ENCODE measurements around the gene BBS5.

GRCh38 chr2:169509955-169510354 lies 30.7 kb downstream of the BBS5 start:
- TF ChIP-seq, protein P1, sequence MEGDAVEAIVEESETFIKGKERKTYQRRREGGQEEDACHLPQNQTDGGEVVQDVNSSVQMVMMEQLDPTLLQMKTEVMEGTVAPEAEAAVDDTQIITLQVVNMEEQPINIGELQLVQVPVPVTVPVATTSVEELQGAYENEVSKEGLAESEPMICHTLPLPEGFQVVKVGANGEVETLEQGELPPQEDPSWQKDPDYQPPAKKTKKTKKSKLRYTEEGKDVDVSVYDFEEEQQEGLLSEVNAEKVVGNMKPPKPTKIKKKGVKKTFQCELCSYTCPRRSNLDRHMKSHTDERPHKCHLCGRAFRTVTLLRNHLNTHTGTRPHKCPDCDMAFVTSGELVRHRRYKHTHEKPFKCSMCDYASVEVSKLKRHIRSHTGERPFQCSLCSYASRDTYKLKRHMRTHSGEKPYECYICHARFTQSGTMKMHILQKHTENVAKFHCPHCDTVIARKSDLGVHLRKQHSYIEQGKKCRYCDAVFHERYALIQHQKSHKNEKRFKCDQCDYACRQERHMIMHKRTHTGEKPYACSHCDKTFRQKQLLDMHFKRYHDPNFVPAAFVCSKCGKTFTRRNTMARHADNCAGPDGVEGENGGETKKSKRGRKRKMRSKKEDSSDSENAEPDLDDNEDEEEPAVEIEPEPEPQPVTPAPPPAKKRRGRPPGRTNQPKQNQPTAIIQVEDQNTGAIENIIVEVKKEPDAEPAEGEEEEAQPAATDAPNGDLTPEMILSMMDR (IDR thresholded peaks at IDR 0.05) = no peak
- TF ChIP-seq ZFX (IDR thresholded peaks at IDR 0.05; ENCODE audit: borderline replicate concordance) = no peak
